OCI-LY1 (cell line): Measurements from ENCODE around the gene OR6J1.

Source experiments
- H2AFZ ChIP-seq: fragments of 200-600 bp; sonication (generic), shearing (Covaris generic); 2 replicates; pipeline ENCODE4 v1.6.0; 2014; ENCODE audit warnings: antibody characterized with exemption, mild to moderate bottlenecking, low read length
- H3F3A ChIP-seq: fragments of 200-600 bp; sonication (generic), shearing (Covaris generic); 2 replicates; pipeline ENCODE4 v1.6.0; 2014; ENCODE audit warnings: mild to moderate bottlenecking, antibody characterized with exemption, low read length, moderate library complexity; ENCODE audit not compliant: insufficient read depth
- H3K27ac ChIP-seq: fragments of 200-600 bp; sonication (generic); 2 replicates; pipeline ENCODE4 v1.5.1; 2014; ENCODE audit warnings: low read length, mixed run types, mild to moderate bottlenecking, low read depth; ENCODE audit not compliant: poor library complexity, severe bottlenecking
- H3K27me3 ChIP-seq: fragments of 200-600 bp; sonication (generic); 2 replicates; pipeline ENCODE4 v1.6.0; 2014; ENCODE audit warnings: antibody characterized with exemption, mild to moderate bottlenecking, low read length, moderate library complexity; ENCODE audit not compliant: insufficient read depth
- H3K36me3 ChIP-seq: fragments of 200-600 bp; sonication (generic); 2 replicates; pipeline ENCODE4 v1.6.1; 2014; ENCODE audit warnings: mild to moderate bottlenecking, antibody characterized with exemption, low read length, moderate library complexity, mixed read lengths; ENCODE audit not compliant: insufficient read depth
- H3K4me1 ChIP-seq: fragments of 200-600 bp; sonication (generic); 2 replicates; pipeline ENCODE4 v1.5.1; 2014; ENCODE audit warnings: mild to moderate bottlenecking, low read length, moderate library complexity; ENCODE audit not compliant: insufficient read depth, severe bottlenecking
- H3K4me2 ChIP-seq: fragments of 200-600 bp; sonication (generic), shearing (Covaris generic); 2 replicates; pipeline ENCODE4 v1.6.1; 2014; ENCODE audit warnings: low read length
- H3K4me3 ChIP-seq: fragments of 200-600 bp; sonication (generic); 2 replicates; pipeline ENCODE4 v1.5.1; 2014; ENCODE audit warnings: low read length, low read depth, mild to moderate bottlenecking, mixed read lengths; ENCODE audit not compliant: poor library complexity, severe bottlenecking
- H3K79me2 ChIP-seq: fragments of 200-600 bp; shearing (Covaris generic); 2 replicates; pipeline ENCODE4 v1.6.1; 2016; ENCODE audit warnings: mixed run types, low read length, mixed read lengths; ENCODE audit not compliant: insufficient read depth
- H3K9ac ChIP-seq: fragments of 200-600 bp; sonication (generic), shearing (Covaris generic); 2 replicates; pipeline ENCODE4 v1.6.1; 2014; ENCODE audit warnings: mild to moderate bottlenecking, low read length, mixed read lengths
- H3K9me2 ChIP-seq: fragments of 200-600 bp; sonication (generic), shearing (Covaris generic); 2 replicates; pipeline ENCODE4 v1.6.1; 2014; ENCODE audit warnings: low read depth, mild to moderate bottlenecking, low read length, mixed read lengths
- H3K9me3 ChIP-seq: fragments of 200-600 bp; shearing (Covaris generic); 2 replicates; pipeline ENCODE4 v1.6.1; 2014; ENCODE audit warnings: low read length, mixed read lengths
- H4K20me1 ChIP-seq: fragments of 200-600 bp; sonication (generic), shearing (Covaris generic); 2 replicates; pipeline ENCODE4 v1.6.0; 2016; ENCODE audit warnings: mild to moderate bottlenecking, low read length; ENCODE audit not compliant: insufficient read depth
- CTCF ChIP-seq: fragments of 200-600 bp; sonication (generic), shearing (Covaris generic); IDR thresholded peaks from 2 replicates; pipeline ENCODE4 v1.5.1; 2017; ENCODE audit warnings: mild to moderate bottlenecking, antibody characterized with exemption, low read length, moderate library complexity, mixed read lengths
- EZH2 ChIP-seq: fragments of 200-600 bp; sonication (generic), shearing (Covaris generic); IDR thresholded peaks from 2 replicates; pipeline ENCODE4 v1.8.0; 2017; ENCODE audit warnings: borderline replicate concordance, mixed run types, mild to moderate bottlenecking, antibody characterized with exemption, low read length, moderate library complexity, mixed read lengths

OR6J1 gene

GRCh38 chr14:22610931-22611330, 33.2 kb downstream of the OR6J1 start:
- H3K4me3 ChIP-seq: no peak overlapping the region
- H3K9me3 ChIP-seq: no peaks in the 10 kb centered on the region
- no peak overlapping the region for H3K4me2 ChIP-seq
- no peaks in the 10 kb centered on the region for H3K79me2 ChIP-seq
- no peaks in the 10 kb centered on the region for H3K27me3 ChIP-seq
- no peaks in the 10 kb centered on the region for H4K20me1 ChIP-seq
- no peaks in the 10 kb centered on the region for H3K9me2 ChIP-seq
- no peak for TF ChIP-seq EZH2
- TF ChIP-seq CTCF: no peak
- no peak overlapping the region for H3K27ac ChIP-seq
- peaks cover 5% of the 10 kb centered on the region for H3K4me1 ChIP-seq
- no peak overlapping the region for H2AFZ ChIP-seq
- no peak overlapping the region for H3K9ac ChIP-seq
- H3F3A ChIP-seq: no peaks in the 10 kb centered on the region
- H3K36me3 ChIP-seq: peaks cover 34% of the 10 kb centered on the region; the same call in 1 of the 2 replicates

- Histone ChIP-seq H2AFZ (no peak overlapping the region), H3K79me2 (no peaks in the 10 kb centered on the region), H3K4me2 (no peak overlapping the region), H3K27ac (no peak overlapping the region), H3K27me3 (no peaks in the 10 kb centered on the region), H3F3A (no peaks in the 10 kb centered on the region), H3K9me2 (no peaks in the 10 kb centered on the region), H3K9ac (no peak overlapping the region), H3K4me1 (no peaks in the 10 kb centered on the region), H3K4me3 (no peak overlapping the region), H3K36me3 (peaks cover 50% of the 10 kb centered on the region; the same call in 1 of the 2 replicates), H4K20me1 (no peaks in the 10 kb centered on the region), H3K9me3 (no peaks in the 10 kb centered on the region)
- TF ChIP-seq CTCF: no peak
- TF ChIP-seq EZH2: no peak
These were observed 36.9 kb downstream of the OR6J1 start for GRCh38 chr14:22607291-22607690.

GRCh38 chr14:22606380-22606779, 37.8 kb downstream of the OR6J1 start:
- no peaks in the 10 kb centered on the region for H4K20me1 ChIP-seq
- H3K9me2 ChIP-seq: no peaks in the 10 kb centered on the region
- no peak overlapping the region for H3K27ac ChIP-seq
- H3K4me2 ChIP-seq: no peak overlapping the region
- peaks cover 55% of the 10 kb centered on the region; the same call in 1 of the 2 replicates for H3K36me3 ChIP-seq
- H2AFZ ChIP-seq: no peak overlapping the region
- no peak for TF ChIP-seq CTCF
- no peak for TF ChIP-seq EZH2
- no peak overlapping the region for H3K4me3 ChIP-seq
- H3K9me3 ChIP-seq: no peaks in the 10 kb centered on the region
- H3F3A ChIP-seq: no peaks in the 10 kb centered on the region
- no peaks in the 10 kb centered on the region for H3K79me2 ChIP-seq
- H3K4me1 ChIP-seq: no peaks in the 10 kb centered on the region
- no peaks in the 10 kb centered on the region for H3K27me3 ChIP-seq
- H3K9ac ChIP-seq: no peak overlapping the region
